C4-2B (cell line): Measurements from ENCODE around the gene SCN1B.
"Not testable (repeated sequence)": the region's sequence is repeated elsewhere in the genome, so short reads cannot be mapped to it uniquely, and the experiment has no call there.

ENCODE experiments used
- CTCF ChIP-seq: fragments of 450-650 bp; conservative IDR thresholded peaks from 2 replicates; pipeline ENCODE4 v1.5.1; 2017; ENCODE audit warnings: mild to moderate bottlenecking
- ZFX ChIP-seq: fragments of 450-650 bp; IDR thresholded peaks from 2 replicates; pipeline ENCODE4 v1.6.1; 2017

DNA sequence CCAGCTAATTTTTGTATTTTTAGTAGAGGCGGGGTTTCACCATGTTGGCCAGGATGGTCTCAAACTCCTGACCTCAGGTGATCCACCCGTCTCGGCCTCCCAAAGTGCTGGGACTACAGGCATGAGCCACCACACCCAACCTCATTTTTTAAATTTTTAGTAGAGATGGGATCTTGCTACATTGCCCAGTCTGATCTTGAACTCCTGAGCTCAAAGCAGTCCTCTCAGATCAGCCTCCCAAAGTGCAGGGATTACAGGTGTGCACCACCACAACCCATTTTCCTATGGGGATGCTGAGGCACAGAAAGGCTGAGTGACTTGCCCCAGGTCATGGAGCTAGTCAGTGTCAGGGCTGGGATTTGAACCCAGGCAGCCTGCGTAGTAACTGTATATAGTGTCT lies 21.0 kb downstream of the SCN1B start:
- not testable (repeated sequence) for TF ChIP-seq CTCF, ZFX
